HG03108 (cell line): Measurements from ENCODE around the gene MRPL37.
"Not testable (repeated sequence)": the region's sequence is repeated elsewhere in the genome, so short reads cannot be mapped to it uniquely, and the experiment has no call there.

Experiments used
- ATAC-seq: cut with Tn5 transposase; IDR thresholded peaks from one replicate; pipeline ENCODE4 v1.9.1; 2021; ENCODE audit warnings: moderate library complexity; ENCODE audit not compliant: unreplicated experiment

MRPL37 gene

GRCh38 chr1:54199765-54200518 is at the start of gene MRPL37, which contains the start of gene CYB5RL:
Gene MRPL37 (plus strand): TSS chr1:54200167. CDS start chr1:54200244, 77 bp downstream.
Gene CYB5RL (minus strand): TSS chr1:54200030. CDS start chr1:54195616, 4,414 bp downstream.
- peak; percentile 96 for ATAC-seq

GRCh38 chr1:54151013-54151412 is 49.0 kb upstream of the MRPL37 start:
- no peak for ATAC-seq

GRCh38 chr1:54152696-54153095 is 47.3 kb upstream of the MRPL37 start, which contains the start of gene CDCP2:
Gene CDCP2 (minus strand): TSS chr1:54153000. CDS start chr1:54152922, 78 bp downstream.
- no peak for ATAC-seq

- ATAC-seq: no peak
Measured at GRCh38 chr1:54153535-54154439, 46.2 kb upstream of the MRPL37 start.

GRCh38 chr1:54156201-54156600 is 43.8 kb upstream of the MRPL37 start:
- no peak for ATAC-seq

GRCh38 chr1:54156986-54157385 is 43.0 kb upstream of the MRPL37 start:
- ATAC-seq: no peak

- ATAC-seq: no peak
Measured at GRCh38 chr1:54157401-54157800, 42.6 kb upstream of the MRPL37 start.

GRCh38 chr1:54158071-54158470 is 41.9 kb upstream of the MRPL37 start:
- no peak for ATAC-seq

- no peak for ATAC-seq
Measured at GRCh38 chr1:54159733-54160316, 40.1 kb upstream of the MRPL37 start.

- no peak for ATAC-seq
Measured at GRCh38 chr1:54160351-54160750, 39.6 kb upstream of the MRPL37 start.

GRCh38 chr1:54161495-54162168 is 38.3 kb upstream of the MRPL37 start:
- ATAC-seq: no peak

GRCh38 chr1:54163051-54163450 is 36.9 kb upstream of the MRPL37 start:
- ATAC-seq: no peak

GRCh38 chr1:54163573-54163972 is 36.4 kb upstream of the MRPL37 start:
- ATAC-seq: no peak

GRCh38 chr1:54165146-54165545 is 34.8 kb upstream of the MRPL37 start:
- no peak for ATAC-seq

- ATAC-seq: not testable (repeated sequence)
Measured at GRCh38 chr1:54166357-54166756, 33.6 kb upstream of the MRPL37 start.

GRCh38 chr1:54167422-54168139 is 32.4 kb upstream of the MRPL37 start:
- no peak for ATAC-seq

GRCh38 chr1:54168206-54168965 is 31.6 kb upstream of the MRPL37 start:
- no peak for ATAC-seq

- ATAC-seq: no peak
Measured at GRCh38 chr1:54169068-54169467, 30.9 kb upstream of the MRPL37 start.

GRCh38 chr1:54171016-54171415 is 29.0 kb upstream of the MRPL37 start:
- ATAC-seq: no peak
